ENCODE data around the gene VWA2. TPM values are rescaled to one million over a fixed set of nuclear protein-coding genes. Genes with fewer than 3 reads are reported as not detected.

Gene VWA2
- total and polyA plus RNA-seq, 2 donors (not counting 3 experiments of a cell fraction or from before 2014, with no cell fraction given), result not detected

GRCh38 chr10:114305521-114305925 is 66.5 kb downstream of the VWA2 start:
- Histone ChIP-seq H3K9me1 (replicated peaks; ENCODE audit: control insufficient read depth, extremely low read depth, insufficient read depth, low read length) (no peaks in the 10 kb centered on the region), H3K9ac (replicated peaks; ENCODE audit: extremely low read depth, insufficient read depth, low read length) (no peak overlapping the region), H3K4me1 (ENCODE audit: control insufficient read depth, extremely low read depth, insufficient read depth, low read length) (peaks cover 8% of the 10 kb centered on the region), H3K4me3 (replicated peaks in 1 of 3; ENCODE audit: insufficient read depth in 1 of 3, low read depth in 1 of 3, low read length in 3 of 3) (no peak overlapping the region), H3K27ac (ENCODE audit: insufficient read depth, low read depth, low read length) (no peak overlapping the region), H3K36me3 (ENCODE audit: control insufficient read depth in 2 of 2, extremely low read depth in 1 of 2, insufficient read depth in 2 of 2, low read length in 2 of 2) (no peaks in the 10 kb centered on the region), H3K4me2 (ENCODE audit: insufficient read depth, low read length) (no peak overlapping the region), H3K9me3 (replicated peaks; ENCODE audit: control insufficient read depth, insufficient read depth, low read length) (no peaks in the 10 kb centered on the region), H3K27me3 (ENCODE audit: control insufficient read depth in 2 of 2, insufficient read depth in 2 of 2, low read length in 2 of 2) (peaks cover 2 to 9% of the 10 kb centered on the region in 2 experiments), H2AFZ (ENCODE audit: low read depth, low read length) (no peak overlapping the region), H3K79me2 (ENCODE audit: control insufficient read depth, insufficient read depth, low read length) (no peaks in the 10 kb centered on the region), H4K20me1 (replicated peaks; ENCODE audit: control insufficient read depth, extremely low read depth, insufficient read depth, low read length) (no peaks in the 10 kb centered on the region)
- no TSS peak for BruUV-seq (replicated peaks)
- TF ChIP-seq MYC (IDR thresholded peaks at IDR 0.05; ENCODE audit: low read depth, low read length), result no peak
- TF ChIP-seq, protein P1, sequence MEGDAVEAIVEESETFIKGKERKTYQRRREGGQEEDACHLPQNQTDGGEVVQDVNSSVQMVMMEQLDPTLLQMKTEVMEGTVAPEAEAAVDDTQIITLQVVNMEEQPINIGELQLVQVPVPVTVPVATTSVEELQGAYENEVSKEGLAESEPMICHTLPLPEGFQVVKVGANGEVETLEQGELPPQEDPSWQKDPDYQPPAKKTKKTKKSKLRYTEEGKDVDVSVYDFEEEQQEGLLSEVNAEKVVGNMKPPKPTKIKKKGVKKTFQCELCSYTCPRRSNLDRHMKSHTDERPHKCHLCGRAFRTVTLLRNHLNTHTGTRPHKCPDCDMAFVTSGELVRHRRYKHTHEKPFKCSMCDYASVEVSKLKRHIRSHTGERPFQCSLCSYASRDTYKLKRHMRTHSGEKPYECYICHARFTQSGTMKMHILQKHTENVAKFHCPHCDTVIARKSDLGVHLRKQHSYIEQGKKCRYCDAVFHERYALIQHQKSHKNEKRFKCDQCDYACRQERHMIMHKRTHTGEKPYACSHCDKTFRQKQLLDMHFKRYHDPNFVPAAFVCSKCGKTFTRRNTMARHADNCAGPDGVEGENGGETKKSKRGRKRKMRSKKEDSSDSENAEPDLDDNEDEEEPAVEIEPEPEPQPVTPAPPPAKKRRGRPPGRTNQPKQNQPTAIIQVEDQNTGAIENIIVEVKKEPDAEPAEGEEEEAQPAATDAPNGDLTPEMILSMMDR (IDR thresholded peaks at IDR 0.05; ENCODE audit: extremely low read depth in 1 of 2, insufficient read depth in 1 of 2, low read depth in 1 of 2, low read length in 2 of 2), result no peak
- no peak for TF ChIP-seq MAX (IDR thresholded peaks at IDR 0.05; ENCODE audit: insufficient read depth, insufficient read length)
- no peak for TF ChIP-seq JUN (IDR thresholded peaks at IDR 0.05; ENCODE audit: borderline replicate concordance, insufficient read depth, insufficient read length, low read depth)
- no peak for TF ChIP-seq FOS (IDR thresholded peaks at IDR 0.05; ENCODE audit: borderline replicate concordance, insufficient read depth, low read length)
- no peak for TF ChIP-seq POLR2A (IDR thresholded peaks at IDR 0.05; ENCODE audit: low read depth, low read length)
- no peak for TF ChIP-seq GATA2 (IDR thresholded peaks at IDR 0.05; ENCODE audit: insufficient read depth, insufficient read length, low read depth, low read length)
- no peak for TF ChIP-seq EZH2 (IDR thresholded peaks at IDR 0.05; ENCODE audit: borderline replicate concordance, low read depth, low read length, severe bottlenecking)
- TF ChIP-seq POLR2AphosphoS5 (IDR thresholded peaks at IDR 0.05; ENCODE audit: insufficient read depth, low read depth, low read length), result no peak
- dilution Hi-C loops (cut with MboI; ENCODE audit: extremely low pct_ligation_motif_present, low sequenced_read_pairs) (no loop called here), intact Hi-C loops (cut with micrococcal nuclease) (loop anchor here (2.0 kb wide), 1 partner anchor 601 kb away; no protein-coding TSS in a partner anchor)
- POLR2A ChIA-PET, result no interaction called here
- DNase-seq (ENCODE audit: low read depth, low spot score), result no peak
- CTCF ChIA-PET, result no interaction called here
- FAIRE-seq, result no peak
